ENCODE measurements around the gene SLC30A4. TPM values are rescaled to one million over a fixed set of nuclear protein-coding genes. Genes with fewer than 3 reads are reported as not detected.

SLC30A4 gene
- total and polyA plus RNA-seq, 4 donors = 1.0 to 7.8 (median 2.9) TPM

DNA sequence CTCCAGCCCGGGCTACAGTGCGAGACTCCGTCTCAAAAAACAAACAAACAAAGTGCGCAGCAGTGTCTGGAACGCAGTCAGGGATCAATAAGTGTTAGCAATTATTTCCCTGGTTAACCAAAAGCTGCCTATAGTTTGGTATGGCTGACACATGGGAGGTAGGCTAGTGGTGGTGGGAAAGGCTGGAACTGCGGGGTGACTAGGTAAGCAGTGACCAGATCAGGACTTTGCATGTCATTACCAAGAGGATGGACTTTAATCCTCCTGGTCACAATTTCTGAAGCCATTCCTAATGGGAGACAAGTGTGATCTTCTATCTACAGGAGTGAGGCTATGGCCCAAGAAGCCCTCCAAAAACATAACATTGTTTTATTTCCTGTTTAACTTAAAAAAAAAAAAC is 47.8 kb downstream of the SLC30A4 start:
- 92 to 93% methylated on average over 6 of the region's 6 CpGs for WGBS, 2 donors
- TF ChIP-seq, protein P1, sequence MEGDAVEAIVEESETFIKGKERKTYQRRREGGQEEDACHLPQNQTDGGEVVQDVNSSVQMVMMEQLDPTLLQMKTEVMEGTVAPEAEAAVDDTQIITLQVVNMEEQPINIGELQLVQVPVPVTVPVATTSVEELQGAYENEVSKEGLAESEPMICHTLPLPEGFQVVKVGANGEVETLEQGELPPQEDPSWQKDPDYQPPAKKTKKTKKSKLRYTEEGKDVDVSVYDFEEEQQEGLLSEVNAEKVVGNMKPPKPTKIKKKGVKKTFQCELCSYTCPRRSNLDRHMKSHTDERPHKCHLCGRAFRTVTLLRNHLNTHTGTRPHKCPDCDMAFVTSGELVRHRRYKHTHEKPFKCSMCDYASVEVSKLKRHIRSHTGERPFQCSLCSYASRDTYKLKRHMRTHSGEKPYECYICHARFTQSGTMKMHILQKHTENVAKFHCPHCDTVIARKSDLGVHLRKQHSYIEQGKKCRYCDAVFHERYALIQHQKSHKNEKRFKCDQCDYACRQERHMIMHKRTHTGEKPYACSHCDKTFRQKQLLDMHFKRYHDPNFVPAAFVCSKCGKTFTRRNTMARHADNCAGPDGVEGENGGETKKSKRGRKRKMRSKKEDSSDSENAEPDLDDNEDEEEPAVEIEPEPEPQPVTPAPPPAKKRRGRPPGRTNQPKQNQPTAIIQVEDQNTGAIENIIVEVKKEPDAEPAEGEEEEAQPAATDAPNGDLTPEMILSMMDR (IDR thresholded peaks at IDR 0.05; ENCODE audit: control extremely low read depth, extremely low read depth) = no peak
- no peak for ATAC-seq (ENCODE audit: insufficient read depth, low FRiP score)

DNA sequence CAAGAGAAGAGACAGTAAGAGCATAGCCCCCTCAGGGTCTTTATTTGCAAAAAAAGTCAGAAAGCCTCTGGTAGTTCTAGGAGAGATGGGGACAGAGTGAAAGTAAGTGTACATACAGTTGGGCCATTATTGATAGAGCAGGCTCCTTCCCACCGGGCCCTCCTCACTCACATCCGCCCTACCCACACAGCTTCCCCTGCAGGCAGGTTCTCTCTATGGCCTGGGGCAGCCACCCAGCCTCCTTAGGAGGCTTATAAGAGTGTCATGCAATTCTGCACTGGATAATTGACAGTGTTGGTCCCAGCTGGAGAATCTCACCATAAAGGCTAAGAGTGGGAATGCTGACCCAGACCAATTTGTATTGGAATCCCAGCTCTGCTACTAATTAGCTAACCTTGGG is 49.5 kb downstream of the SLC30A4 start:
- TF ChIP-seq, protein P1 (IDR thresholded peaks at IDR 0.05; ENCODE audit: control extremely low read depth, extremely low read depth) = no peak
- H3K4me1 ChIP-seq (ENCODE audit: control insufficient read depth in 5 of 5, insufficient read depth in 5 of 5, low read length in 5 of 5) = no peaks in the 10 kb centered on the region
- peaks cover 0 to 9% (median 6%) of the 10 kb centered on the region in 3 donors for H3K27me3 ChIP-seq (ENCODE audit: control insufficient read depth in 3 of 3, insufficient read depth in 3 of 3, low read length in 2 of 3)
- H3K9me3 ChIP-seq (ENCODE audit: control insufficient read depth in 4 of 4, insufficient read depth in 3 of 4, low read length in 3 of 4) = no peaks in the 10 kb centered on the region
- H3K9ac ChIP-seq (ENCODE audit: insufficient read depth in 1 of 2, low read length in 2 of 2) = no peak overlapping the region
- 75 to 78% methylated on average over 2 of the region's 2 CpGs for WGBS, 2 donors
- H3K4me3 ChIP-seq = no peak overlapping the region
- DNase-seq (no peak), ATAC-seq (ENCODE audit: insufficient read depth, low FRiP score) (no peak)
- peaks cover 0 to 2% (median 0%) of the 10 kb centered on the region in 4 donors for H3K36me3 ChIP-seq (ENCODE audit: control insufficient read depth in 4 of 4, insufficient read depth in 4 of 4, low read length in 4 of 4)
- H3K27ac ChIP-seq (ENCODE audit: low read depth in 1 of 2, low read length in 1 of 2) = no peak overlapping the region

More for the DNA sequence above, 47.8 kb downstream of the SLC30A4 start:
- Histone ChIP-seq H3K9ac (ENCODE audit: insufficient read depth in 1 of 2, low read length in 2 of 2) (no peak overlapping the region), H3K4me1 (ENCODE audit: control insufficient read depth in 5 of 5, insufficient read depth in 5 of 5, low read length in 5 of 5) (no peaks in the 10 kb centered on the region), H3K36me3 (ENCODE audit: control insufficient read depth in 4 of 4, insufficient read depth in 4 of 4, low read length in 4 of 4) (peaks cover 0 to 2% (median 0%) of the 10 kb centered on the region in 4 donors), H3K27me3 (ENCODE audit: control insufficient read depth in 3 of 3, insufficient read depth in 3 of 3, low read length in 2 of 3) (peaks cover 0 to 9% (median 6%) of the 10 kb centered on the region in 3 donors), H3K27ac (ENCODE audit: low read depth in 1 of 2, low read length in 1 of 2) (no peak overlapping the region), H3K9me3 (ENCODE audit: control insufficient read depth in 4 of 4, insufficient read depth in 3 of 4, low read length in 3 of 4) (no peaks in the 10 kb centered on the region), H3K4me3 (no peak overlapping the region)
- no peak for DNase-seq

DNA sequence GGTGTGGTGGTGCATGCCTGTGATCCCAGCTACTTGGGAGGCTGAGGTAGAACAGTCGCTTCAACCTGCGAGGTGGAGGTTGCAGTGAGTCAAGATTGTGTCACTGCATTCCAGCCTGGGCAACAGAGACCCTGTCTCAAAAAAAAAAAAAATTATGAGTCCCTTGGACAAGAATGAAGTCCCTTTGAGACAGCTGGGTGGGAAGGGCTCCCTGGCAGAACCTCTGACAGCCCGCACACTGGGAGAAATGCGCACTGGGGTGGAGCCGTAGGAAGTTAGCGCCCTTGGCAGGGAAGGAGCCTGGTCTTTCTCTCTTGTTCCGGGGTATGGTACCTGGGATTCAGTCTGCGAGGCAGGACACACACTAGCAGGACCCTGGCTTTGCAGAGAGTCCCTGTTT is 51.4 kb downstream of the SLC30A4 start:
- TF ChIP-seq, protein P1 (IDR thresholded peaks at IDR 0.05; ENCODE audit: control extremely low read depth, extremely low read depth) = no peak
- WGBS, 2 donors = 83 to 87% methylated on average over 8 of the region's 8 CpGs
- no peak for DNase-seq

DNA sequence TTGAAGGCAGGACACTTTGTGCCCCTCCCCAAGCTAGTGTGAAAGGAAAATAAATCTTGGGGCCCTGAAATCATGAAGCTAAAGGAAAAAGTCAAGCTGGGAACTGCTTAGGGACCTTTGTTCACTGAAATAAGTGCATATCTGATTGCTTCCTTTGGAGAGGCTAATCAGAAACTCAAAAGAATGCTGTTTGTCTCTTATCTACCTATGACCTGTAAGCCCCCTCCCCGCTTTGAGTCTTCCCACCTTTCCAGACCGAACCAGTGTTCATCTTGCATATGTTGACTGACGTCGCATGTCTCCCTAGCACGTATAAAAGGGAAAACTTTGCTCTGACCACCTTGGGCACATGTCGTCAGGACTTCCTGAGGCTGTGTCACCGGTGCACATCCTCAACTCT is 53.1 kb downstream of the SLC30A4 start:
- WGBS, 2 donors = 45 to 52% methylated on average over 7 of the region's 7 CpGs
- TF ChIP-seq, protein P1 (IDR thresholded peaks at IDR 0.05; ENCODE audit: control extremely low read depth, extremely low read depth) = no peak
- H3K27ac ChIP-seq (ENCODE audit: low read depth in 1 of 2, low read length in 1 of 2) = no peak overlapping the region

More for the DNA sequence above, 51.4 kb downstream of the SLC30A4 start:
- Histone ChIP-seq H3K4me1 (ENCODE audit: control insufficient read depth in 5 of 5, insufficient read depth in 5 of 5, low read length in 5 of 5) (no peaks in the 10 kb centered on the region), H3K4me3 (no peak overlapping the region), H3K9ac (ENCODE audit: insufficient read depth in 1 of 2, low read length in 2 of 2) (no peak overlapping the region), H3K9me3 (ENCODE audit: control insufficient read depth in 4 of 4, insufficient read depth in 3 of 4, low read length in 3 of 4) (no peaks in the 10 kb centered on the region), H3K27me3 (ENCODE audit: control insufficient read depth in 3 of 3, insufficient read depth in 3 of 3, low read length in 2 of 3) (peaks cover 0 to 9% (median 6%) of the 10 kb centered on the region in 3 donors), H3K36me3 (ENCODE audit: control insufficient read depth in 4 of 4, insufficient read depth in 4 of 4, low read length in 4 of 4) (no peaks in the 10 kb centered on the region), H3K27ac (ENCODE audit: low read depth in 1 of 2, low read length in 1 of 2) (no peak overlapping the region)
- no peak for ATAC-seq (ENCODE audit: insufficient read depth, low FRiP score)

More for the DNA sequence above, 53.1 kb downstream of the SLC30A4 start:
- DNase-seq (no peak), ATAC-seq (ENCODE audit: insufficient read depth, low FRiP score) (no peak)
- Histone ChIP-seq H3K27me3 (ENCODE audit: control insufficient read depth in 3 of 3, insufficient read depth in 3 of 3, low read length in 2 of 3) (peaks cover 0 to 9% (median 6%) of the 10 kb centered on the region in 3 donors), H3K9me3 (ENCODE audit: control insufficient read depth in 4 of 4, insufficient read depth in 3 of 4, low read length in 3 of 4) (no peaks in the 10 kb centered on the region), H3K4me3 (no peak overlapping the region), H3K36me3 (ENCODE audit: control insufficient read depth in 4 of 4, insufficient read depth in 4 of 4, low read length in 4 of 4) (no peaks in the 10 kb centered on the region), H3K4me1 (ENCODE audit: control insufficient read depth in 5 of 5, insufficient read depth in 5 of 5, low read length in 5 of 5) (no peaks in the 10 kb centered on the region), H3K9ac (ENCODE audit: insufficient read depth in 1 of 2, low read length in 2 of 2) (no peak overlapping the region)

Data from lung (tissue), 12 donors.